GM12875 (cell line): ENCODE results near the gene CCDC187.

Experiments
- H3K4me3 ChIP-seq: one replicate; pipeline ENCODE4 v1.5.1; 2011; ENCODE audit warnings: low read depth, low read length, control low read depth
- CTCF ChIP-seq: IDR thresholded peaks from 2 replicates; pipeline ENCODE4 v1.5.1; 2011; ENCODE audit warnings: low read depth, mild to moderate bottlenecking, control low read depth, inconsistent platforms, low read length, moderate library complexity, borderline replicate concordance; ENCODE audit not compliant: insufficient read depth

Gene CCDC187

GRCh38 chr9:136253246-136254130, 50.4 kb downstream of the CCDC187 start:
- TF ChIP-seq CTCF, result no peak
- no peak overlapping the region for H3K4me3 ChIP-seq

- H3K4me3 ChIP-seq, result no peak overlapping the region
- TF ChIP-seq CTCF, result no peak
These were observed 51.0 kb downstream of the CCDC187 start for GRCh38 chr9:136252846-136253245.

GRCh38 chr9:136252281-136252680, 51.6 kb downstream of the CCDC187 start:
- TF ChIP-seq CTCF, result no peak
- H3K4me3 ChIP-seq, result no peak overlapping the region

- no peak for TF ChIP-seq CTCF
- H3K4me3 ChIP-seq, result no peak overlapping the region
These were observed 52.4 kb downstream of the CCDC187 start for GRCh38 chr9:136251264-136252115.

- H3K4me3 ChIP-seq, result no peak overlapping the region
- TF ChIP-seq CTCF, result no peak
These were observed 53.2 kb downstream of the CCDC187 start for GRCh38 chr9:136250676-136251075.

GRCh38 chr9:136249877-136250559, 53.9 kb downstream of the CCDC187 start:
- TF ChIP-seq CTCF, result no peak
- H3K4me3 ChIP-seq, result no peak overlapping the region
